ENCODE measurements around the gene TRIP12. TPM values are rescaled to one million over a fixed set of nuclear protein-coding genes. Genes with fewer than 3 reads are reported as not detected.
"Not testable (repeated sequence)": the region's sequence is repeated elsewhere in the genome, so short reads cannot be mapped to it uniquely, and the experiment has no call there.

TRIP12 gene
- total and polyA plus RNA-seq, 2 experiments from 2014 or later = 21.5 to 133 TPM

GRCh38 chr2:229901819-229902218 lies 20.0 kb downstream of the TRIP12 start (continued):
- TF ChIP-seq ZNF462 (CRISPR knock-in tag; IDR thresholded peaks at IDR 0.05) (no peak), EZH2phosphoT487 (IDR thresholded peaks at IDR 0.05; ENCODE audit: unreplicated experiment) (no peak), REST (IDR thresholded peaks at IDR 0.05; ENCODE audit: unreplicated experiment) (no peak), ZNF331 (CRISPR knock-in tag; IDR thresholded peaks at IDR 0.05; ENCODE audit: low read depth) (no peak), NANOG (IDR thresholded peaks at IDR 0.05; ENCODE audit: borderline replicate concordance) (no peak)

- H3K4me2 ChIP-seq; DNase-seq (ENCODE audit: low spot score); H3K4me3 ChIP-seq; H3K4me3 Mint-ChIP-seq; H3K36me3 Mint-ChIP-seq (ENCODE audit: low read depth); H3K27me3 ChIP-seq (ENCODE audit: insufficient read depth); H3K27ac Mint-ChIP-seq; H3K9me2 ChIP-seq (ENCODE audit: insufficient read depth); H3F3A ChIP-seq (replicated peaks; ENCODE audit: low read depth); H2AFZ ChIP-seq; ATAC-seq; H3K27me3 Mint-ChIP-seq (ENCODE audit: insufficient read depth, low read depth, poor library complexity); H3K9me3 Mint-ChIP-seq; H3K36me3 ChIP-seq (ENCODE audit: insufficient read depth); H3K27ac ChIP-seq (ENCODE audit: low read depth): not testable (repeated sequence)
- Histone ChIP-seq H4K20me1 (replicated peaks; ENCODE audit: insufficient read depth) (peaks cover 22% of the 10 kb centered on the region), H3K79me2 (replicated peaks; ENCODE audit: insufficient read depth) (peaks cover 100% of the 10 kb centered on the region), H3K4me1 (ENCODE audit: insufficient read depth) (peaks cover 12% of the 10 kb centered on the region)
- peaks cover 19% of the 10 kb centered on the region; the same call in 2 of the 3 replicates for H3K4me1 Mint-ChIP-seq
These were observed 21.3 kb downstream of the TRIP12 start for GRCh38 chr2:229900514-229900913.

Measured in GM23338 (cell line).